IPS-15b (cell line): ENCODE data around the gene ATP2A1.
A peak's percentile ranks its signal among the peaks of the same experiment; 100 is the strongest.

Experiments
- H3K27me3 ChIP-seq: one replicate; pipeline ENCODE4 v1.6.1; 2013; ENCODE audit warnings: low read length; ENCODE audit not compliant: control insufficient read depth, insufficient read depth
- H3K36me3 ChIP-seq: one replicate; pipeline ENCODE4 v1.6.1; 2013; ENCODE audit warnings: low read length; ENCODE audit not compliant: control insufficient read depth, insufficient read depth
- H3K4me1 ChIP-seq: one replicate; pipeline ENCODE4 v1.6.1; 2013; ENCODE audit warnings: mild to moderate bottlenecking, low read length; ENCODE audit not compliant: control insufficient read depth, insufficient read depth
- H3K4me3 ChIP-seq: one replicate; pipeline ENCODE4 v1.5.1; 2013; ENCODE audit warnings: low read depth, low read length
- H3K9ac ChIP-seq: one replicate; pipeline ENCODE4 v1.6.1; 2013; ENCODE audit warnings: low read depth, mild to moderate bottlenecking, low read length
- H3K9me3 ChIP-seq: one replicate; pipeline ENCODE4 v1.6.1; 2013; ENCODE audit warnings: mild to moderate bottlenecking, low read length; ENCODE audit not compliant: control insufficient read depth, insufficient read depth

Gene ATP2A1

DNA sequence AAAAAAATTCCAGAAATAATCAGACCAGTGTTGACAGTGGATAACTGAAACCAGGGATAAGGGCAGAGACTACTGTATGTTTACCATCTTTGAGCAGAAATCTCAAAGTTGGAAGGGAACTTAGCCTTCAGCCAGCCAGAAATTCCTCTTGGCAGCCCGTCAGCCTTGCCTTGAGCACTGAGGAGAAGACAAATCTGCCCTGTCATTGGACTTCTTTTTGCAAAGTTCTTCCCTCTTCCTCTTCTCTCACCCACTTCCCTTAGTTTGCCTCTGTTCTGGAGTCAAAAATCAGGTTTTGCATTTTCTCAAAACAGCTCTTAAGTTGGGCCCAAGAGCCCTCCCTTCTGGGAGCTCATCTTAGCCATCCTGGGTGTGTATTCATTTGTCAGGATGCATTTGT is 38.4 kb upstream of the ATP2A1 start:
- Histone ChIP-seq H3K4me1 (peaks cover under 1% of the 10 kb centered on the region), H3K27me3 (no peaks in the 10 kb centered on the region), H3K9me3 (no peaks in the 10 kb centered on the region), H3K36me3 (peaks cover 45% of the 10 kb centered on the region), H3K9ac (no peak overlapping the region), H3K4me3 (no peak overlapping the region)

DNA sequence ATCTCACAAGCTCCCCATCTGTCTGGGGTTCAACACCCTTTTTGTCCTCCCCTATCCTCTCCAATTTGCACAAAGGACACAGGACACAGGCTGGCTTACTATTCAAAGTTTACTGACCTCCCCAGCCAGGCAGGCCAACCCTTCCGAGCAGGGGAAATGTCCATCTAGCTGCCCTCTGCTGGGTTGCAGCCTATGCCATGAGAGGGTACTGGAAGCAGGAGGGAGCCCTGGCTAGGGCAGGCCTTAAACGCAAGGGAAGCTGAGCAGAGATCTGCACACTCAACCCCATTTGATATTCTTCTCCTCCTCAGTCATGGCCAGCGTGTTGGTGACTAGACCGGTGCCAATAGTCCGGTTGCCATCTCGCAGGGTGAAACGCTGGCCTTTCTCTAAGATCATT is 35.6 kb upstream of the ATP2A1 start:
- Histone ChIP-seq H3K36me3 (peaks cover 29% of the 10 kb centered on the region), H3K27me3 (no peaks in the 10 kb centered on the region), H3K4me1 (peaks cover 3% of the 10 kb centered on the region), H3K9me3 (no peaks in the 10 kb centered on the region), H3K4me3 (no peak overlapping the region), H3K9ac (no peak overlapping the region)

DNA sequence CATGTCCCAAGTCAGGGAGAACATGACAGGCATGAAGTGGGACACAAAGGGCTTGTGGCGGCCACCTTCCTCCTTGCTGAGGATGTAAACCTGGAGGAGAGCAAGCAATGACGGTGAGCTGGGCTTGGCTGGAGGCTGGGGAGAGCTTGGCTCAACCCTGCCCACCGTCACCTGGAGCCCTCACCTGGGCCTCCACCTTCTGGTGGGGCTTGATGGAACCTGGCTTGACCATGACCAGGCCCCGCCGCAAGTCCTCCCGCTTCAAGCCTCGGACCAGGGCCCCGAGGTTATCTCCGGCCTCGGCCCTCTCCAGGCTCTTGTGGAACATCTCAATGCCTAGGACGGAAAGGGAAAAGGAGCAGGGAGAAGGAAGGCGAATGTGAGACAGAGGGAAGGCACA is 34.5 kb upstream of the ATP2A1 start:
- peaks cover 3% of the 10 kb centered on the region for H3K4me1 ChIP-seq
- no peak overlapping the region for H3K4me3 ChIP-seq
- peaks cover 29% of the 10 kb centered on the region for H3K36me3 ChIP-seq
- H3K9me3 ChIP-seq, result no peaks in the 10 kb centered on the region
- H3K27me3 ChIP-seq, result no peaks in the 10 kb centered on the region
- no peak overlapping the region for H3K9ac ChIP-seq

DNA sequence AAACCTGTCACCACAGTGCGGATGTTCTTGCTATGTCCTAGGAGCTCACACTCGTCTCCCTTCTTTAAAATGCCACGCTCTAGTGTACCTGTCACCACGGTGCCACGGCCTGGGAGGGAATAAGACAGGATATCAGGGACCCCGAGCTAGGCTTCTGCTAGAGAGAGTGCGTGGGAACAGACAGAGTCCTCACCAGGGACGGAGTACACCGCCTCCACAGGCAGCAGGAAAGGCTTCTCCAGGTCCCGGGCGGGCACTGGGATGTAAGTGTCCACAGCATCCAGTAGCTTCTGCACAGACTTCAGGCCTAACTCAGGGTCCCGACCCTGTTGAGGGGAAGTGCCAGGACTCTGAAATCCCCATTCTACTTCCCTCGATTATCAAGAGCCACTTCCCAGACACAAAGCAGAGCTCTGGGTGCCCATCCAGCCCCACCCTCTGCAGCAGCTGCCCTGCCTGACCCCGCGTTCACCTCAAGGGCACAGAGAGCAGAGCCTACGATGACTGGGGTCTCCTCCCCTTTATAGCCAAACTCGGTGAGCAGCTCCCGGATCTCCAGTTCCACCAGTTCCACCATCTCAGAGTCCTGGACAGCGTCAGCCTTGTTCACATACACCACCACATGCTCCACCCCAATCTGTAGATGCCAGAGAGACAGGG is 33.9 kb upstream of the ATP2A1 start:
- Histone ChIP-seq H3K27me3 (no peaks in the 10 kb centered on the region), H3K9ac (no peak overlapping the region), H3K9me3 (no peaks in the 10 kb centered on the region), H3K4me1 (peaks cover 3% of the 10 kb centered on the region), H3K36me3 (peaks cover 29% of the 10 kb centered on the region), H3K4me3 (no peak overlapping the region)

DNA sequence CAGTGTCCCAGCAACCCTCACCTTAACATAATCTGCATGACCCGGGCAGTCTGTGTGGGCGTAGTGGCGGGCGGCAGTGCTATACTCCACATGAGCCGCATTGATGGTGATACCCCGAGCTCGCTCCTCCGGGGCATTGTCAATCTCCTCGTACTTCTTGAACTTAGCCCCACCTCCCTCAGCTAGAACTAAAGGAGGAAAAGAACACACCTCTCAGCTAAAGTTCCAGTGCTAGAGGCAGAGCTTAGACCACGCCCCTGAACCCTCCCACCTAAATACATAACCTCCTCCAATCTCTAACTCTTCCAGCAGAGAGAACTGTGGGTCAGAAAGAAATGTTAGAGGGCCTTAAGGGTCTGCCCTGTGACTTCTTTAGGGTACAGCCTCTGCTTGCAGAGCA is 33.0 kb upstream of the ATP2A1 start:
- Histone ChIP-seq H3K4me1 (peaks cover 3% of the 10 kb centered on the region), H3K9ac (peak overlapping the region; percentile 98), H3K27me3 (no peaks in the 10 kb centered on the region), H3K4me3 (peak overlapping the region; percentile 99), H3K9me3 (no peaks in the 10 kb centered on the region), H3K36me3 (peaks cover 29% of the 10 kb centered on the region)

DNA sequence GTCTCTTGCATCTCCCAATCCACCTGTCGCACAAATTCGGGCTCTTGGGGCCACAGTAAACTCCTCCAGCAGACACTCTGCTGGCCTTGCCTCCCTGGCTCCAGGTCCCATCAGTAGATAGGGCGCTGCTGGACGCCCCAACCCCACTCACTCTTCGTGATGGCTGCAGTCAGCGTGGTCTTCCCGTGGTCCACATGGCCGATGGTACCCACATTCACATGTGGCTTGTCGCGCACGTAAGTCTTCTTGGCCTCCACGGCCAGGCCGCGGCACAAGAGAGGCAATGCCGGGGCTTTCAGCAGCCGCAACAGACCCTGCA is 32.6 kb upstream of the ATP2A1 start:
- Histone ChIP-seq H3K9ac (peak overlapping the region; percentile 98), H3K27me3 (no peaks in the 10 kb centered on the region), H3K9me3 (no peaks in the 10 kb centered on the region), H3K4me1 (peaks cover 3% of the 10 kb centered on the region), H3K4me3 (peak overlapping the region; percentile 99), H3K36me3 (peaks cover 29% of the 10 kb centered on the region)

DNA sequence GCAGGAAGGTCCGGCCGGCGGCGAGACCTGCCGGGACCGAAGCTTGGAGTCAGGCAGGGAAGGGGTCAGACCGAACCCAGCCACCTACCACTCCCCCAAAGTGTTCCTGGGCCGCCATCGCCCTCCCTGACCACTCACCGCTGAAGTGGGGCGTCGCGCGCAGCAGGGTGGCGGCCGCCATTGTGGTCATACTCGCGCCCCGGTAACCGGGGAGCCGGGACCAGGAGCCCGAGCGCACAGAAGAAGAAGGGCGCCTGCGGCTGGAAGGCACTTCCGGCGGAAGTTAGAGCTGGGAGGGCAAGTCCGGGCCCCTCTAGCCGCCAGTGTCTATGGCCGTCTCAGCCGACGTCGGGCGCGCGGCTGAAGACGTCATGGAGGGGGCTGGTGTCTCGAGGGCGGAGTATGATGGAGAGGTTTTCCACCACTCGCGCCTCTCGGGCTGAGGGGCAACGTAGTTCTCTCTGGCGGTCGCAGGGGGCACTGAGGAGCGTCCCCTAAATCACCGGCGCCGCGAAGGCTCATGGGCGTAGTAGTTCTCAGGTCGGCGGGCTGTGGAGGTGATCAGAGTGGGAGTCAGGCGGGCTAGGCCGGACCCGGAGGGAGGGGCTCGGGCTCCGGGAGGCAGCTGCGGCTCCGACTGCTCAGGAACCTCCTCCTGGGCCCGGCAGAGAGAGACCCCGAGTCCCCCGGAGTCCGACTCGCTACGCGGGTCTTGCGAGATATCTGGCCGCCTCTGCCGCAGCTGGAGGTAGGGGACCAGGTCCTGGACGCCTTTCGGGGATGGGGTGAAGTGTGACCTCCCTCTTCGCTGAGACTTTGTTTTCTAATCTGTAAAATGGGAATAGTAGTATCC is 32.0 kb upstream of the ATP2A1 start, which contains the start of gene TUFM:
TSS of gene TUFM (minus strand) at position 269 of the 853 bp plus-strand sequence. CDS start at position 190, 79 bp downstream.
- no peaks in the 10 kb centered on the region for H3K27me3 ChIP-seq
- no peaks in the 10 kb centered on the region for H3K9me3 ChIP-seq
- H3K4me1 ChIP-seq, result peaks cover 3% of the 10 kb centered on the region
- H3K9ac ChIP-seq, result peak within 1 kb of the TSS; percentile 98
- H3K36me3 ChIP-seq, result peaks cover 29% of the 10 kb centered on the region
- peak within 1 kb of the TSS; percentile 99 for H3K4me3 ChIP-seq

DNA sequence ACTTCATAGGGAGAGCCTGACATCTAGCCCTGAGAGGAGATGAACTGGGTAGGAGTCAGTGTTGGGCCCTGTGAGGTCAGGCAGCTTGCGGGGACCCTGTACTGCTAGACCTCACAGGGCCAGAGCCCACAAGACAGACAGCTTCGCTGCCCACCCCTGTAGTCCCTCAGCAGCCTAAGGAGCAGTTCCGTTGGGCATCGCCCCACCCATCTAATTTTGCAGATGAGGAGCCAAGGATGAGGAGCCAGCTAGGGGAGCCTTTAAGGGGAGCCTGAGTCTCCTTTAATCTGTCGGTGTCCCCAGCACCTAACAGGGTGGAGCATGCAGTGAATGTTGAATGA is 31.4 kb upstream of the ATP2A1 start:
- Histone ChIP-seq H3K9ac (peak overlapping the region; percentile 74), H3K9me3 (no peaks in the 10 kb centered on the region), H3K4me1 (peaks cover 3% of the 10 kb centered on the region), H3K27me3 (no peaks in the 10 kb centered on the region), H3K36me3 (peaks cover 29% of the 10 kb centered on the region), H3K4me3 (peak overlapping the region; percentile 93)

DNA sequence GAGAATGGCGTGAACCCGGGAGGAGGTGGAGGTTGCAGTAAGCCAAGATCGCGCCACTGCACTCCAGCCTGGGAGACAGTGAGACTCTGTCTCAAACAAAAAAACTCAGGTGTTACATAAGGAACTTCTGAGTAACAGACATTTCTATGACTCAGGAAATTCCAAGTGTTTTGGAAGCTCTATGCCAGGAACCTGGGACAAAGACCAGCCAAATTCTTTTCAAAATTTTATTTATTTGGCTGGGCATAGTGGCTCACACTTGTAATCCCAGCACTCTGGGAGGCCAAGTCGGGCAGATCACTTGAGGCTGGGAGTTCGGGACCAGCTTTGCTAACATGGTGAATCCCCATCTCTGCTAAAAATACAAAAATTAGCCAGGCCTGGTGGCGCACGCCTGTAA is 19.9 kb upstream of the ATP2A1 start:
- no peaks in the 10 kb centered on the region for H3K36me3 ChIP-seq
- H3K27me3 ChIP-seq, result no peaks in the 10 kb centered on the region
- H3K9ac ChIP-seq, result no peak overlapping the region
- no peaks in the 10 kb centered on the region for H3K4me1 ChIP-seq
- H3K4me3 ChIP-seq, result no peak overlapping the region
- no peaks in the 10 kb centered on the region for H3K9me3 ChIP-seq

DNA sequence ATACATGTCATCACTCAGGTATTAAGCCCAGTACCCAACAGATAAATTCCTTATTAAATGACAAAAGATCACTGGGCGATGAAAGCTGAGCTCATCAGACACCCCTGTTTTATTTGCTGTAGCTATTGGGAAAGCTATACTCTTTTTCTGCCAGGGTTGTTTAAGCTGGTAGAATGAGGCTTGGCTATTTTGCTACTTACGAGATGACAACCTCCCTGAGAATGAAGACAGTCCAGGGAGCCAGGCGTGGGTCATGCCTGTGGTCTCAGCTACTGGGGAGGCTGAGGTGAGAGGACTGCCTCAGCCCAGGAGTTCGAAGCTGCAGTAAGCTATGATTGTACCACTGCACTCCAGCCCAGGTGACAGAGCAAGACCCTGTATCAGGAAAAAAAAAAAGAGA is 19.0 kb upstream of the ATP2A1 start:
- no peaks in the 10 kb centered on the region for H3K27me3 ChIP-seq
- no peak overlapping the region for H3K9ac ChIP-seq
- H3K4me3 ChIP-seq, result no peak overlapping the region
- H3K4me1 ChIP-seq, result no peaks in the 10 kb centered on the region
- H3K36me3 ChIP-seq, result no peaks in the 10 kb centered on the region
- no peaks in the 10 kb centered on the region for H3K9me3 ChIP-seq

DNA sequence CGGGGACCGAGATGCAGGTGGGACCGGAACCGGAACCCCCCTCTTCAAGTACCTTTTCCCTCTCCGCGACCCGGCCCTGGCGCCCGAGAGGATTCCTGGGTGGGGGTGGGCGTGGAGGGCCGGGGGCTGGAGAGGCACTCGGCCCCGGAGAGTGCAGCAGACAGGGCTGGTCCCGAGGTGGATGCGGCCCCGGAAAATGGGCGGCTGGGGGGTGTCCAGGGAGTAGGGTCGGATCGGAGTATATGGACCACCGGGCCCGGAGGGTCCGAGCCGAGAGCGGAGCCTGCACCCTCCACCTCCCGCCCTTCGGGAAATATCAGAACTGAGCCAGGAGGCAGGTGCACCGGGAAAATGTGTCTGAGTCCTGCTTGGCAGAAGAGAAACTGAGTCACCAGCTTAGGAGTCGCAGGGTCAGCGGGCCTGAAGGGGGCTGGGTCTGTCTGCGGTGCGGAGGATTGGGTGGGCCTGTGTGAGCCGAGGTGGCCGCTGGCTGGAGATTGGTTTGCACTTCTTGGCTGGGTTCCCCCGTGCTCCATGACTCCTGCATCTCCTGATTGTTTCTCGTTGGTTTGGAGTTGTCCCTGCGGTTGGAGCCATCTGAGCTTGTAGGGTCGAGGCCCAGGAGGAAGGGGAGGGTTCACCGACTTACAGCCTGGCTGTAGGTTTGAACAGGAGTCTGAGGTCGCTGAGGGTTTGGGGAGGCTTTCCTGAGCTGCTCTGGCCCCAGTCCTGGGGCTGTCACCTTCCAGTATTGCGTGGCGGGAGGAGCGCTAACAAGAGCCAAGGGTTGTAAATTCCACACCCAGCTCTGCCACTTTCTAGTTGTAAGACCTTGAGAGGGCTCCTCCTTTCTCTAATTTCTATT is 14.1 kb upstream of the ATP2A1 start:
- no peaks in the 10 kb centered on the region for H3K9me3 ChIP-seq
- no peaks in the 10 kb centered on the region for H3K4me1 ChIP-seq
- peaks cover 18% of the 10 kb centered on the region for H3K36me3 ChIP-seq
- no peaks in the 10 kb centered on the region for H3K27me3 ChIP-seq
- H3K9ac ChIP-seq, result peak overlapping the region; percentile 93
- peak overlapping the region; percentile 99 for H3K4me3 ChIP-seq
